HepG2 (cell line): ENCODE results near the gene OR6T1. TPM values are rescaled to one million over a fixed set of nuclear protein-coding genes. Genes with fewer than 3 reads are reported as not detected.

Experiments
- ATAC-seq: fragments of 200-7000 bp; cut with Tn5 transposase; 3 replicates; pipeline ENCODE4 v1.9.1; 2020; ENCODE audit warnings: mild to moderate bottlenecking, moderate library complexity
- Bru-seq: library from RNA; stranded (reverse); fragments of 400-500 nt; gene quantifications from one replicate; lab custom pipeline; 2021; lab: Mats Ljungman, UMichigan
- BruChase-seq, 2 experiments: library from RNA; stranded (reverse); fragments of 400-500 nt; gene quantifications; one replicate each; lab custom pipeline; 2021; lab: Mats Ljungman, UMichigan
- BruUV-seq: library from RNA; stranded (reverse); fragments of 400-500 nt; replicated peaks from 2 replicates; lab custom pipeline; 2021; lab: Mats Ljungman, UMichigan
- CTCF ChIA-PET: fragments of 300-600 bp; formaldehyde crosslinking; extraction: SDS; loops from one replicate; lab custom pipeline; 2021; ENCODE audit warnings: low total read pairs, inconsistent platforms, low intra/inter-chr PET ratio; lab: Yijun Ruan, JAX
- POLR2A ChIA-PET: fragments of 350-600 bp; sonication (Branson Sonifier 250); formaldehyde crosslinking; loops from one replicate; lab custom pipeline; 2020; ENCODE audit warnings: antibody characterized with exemption, inconsistent platforms; lab: Yijun Ruan, JAX
- DNase-seq: peaks from one replicate; pipeline ENCODE4 v3.0.0-alpha.2; 2015; ENCODE audit warnings: low spot score
- FAIRE-seq: peaks from 3 replicates; lab custom pipeline; 2011; peaks lifted over from hg19 to GRCh38; lab: Jason Lieb, UNC
- H2AFZ ChIP-seq: one replicate; pipeline ENCODE4 v1.6.1; 2011; ENCODE audit warnings: low read length, inconsistent platforms
- H3K27ac ChIP-seq: fragments of 300-600 bp; 3 replicates; pipeline ENCODE4 v1.8.0; 2011; ENCODE audit warnings: mixed run types, mild to moderate bottlenecking, mixed read lengths, low read length, inconsistent platforms; ENCODE audit not compliant: insufficient read depth; ENCODE audit errors: extremely low read length
- H3K27me3 ChIP-seq, 2 experiments: fragments of 200-600 bp in 1 of 2; 2 replicates in 1 of 2; 3 replicates in 1 of 2; pipeline versions ENCODE4 v1.6.0 to v1.8.0; 2011; ENCODE audit warnings: low read length in 2 of 2, mild to moderate bottlenecking in 2 of 2, moderate library complexity in 2 of 2, inconsistent platforms in 1 of 2; ENCODE audit not compliant: insufficient read depth in 2 of 2, control insufficient read depth in 1 of 2
- H3K36me3 ChIP-seq, 2 experiments: fragments of 200-600 bp in 1 of 2; replicated peaks in 1 of 2; 2 replicates in 1 of 2; 3 replicates in 1 of 2; pipeline versions ENCODE4 v1.5.1 to v1.8.0; 2011; ENCODE audit warnings: low read length in 2 of 2, inconsistent platforms in 1 of 2; ENCODE audit not compliant: insufficient read depth in 2 of 2, control insufficient read depth in 1 of 2
- H3K4me1 ChIP-seq: 2 replicates; pipeline ENCODE4 v1.5.1; 2012; ENCODE audit warnings: low read length, inconsistent platforms; ENCODE audit not compliant: insufficient read depth
- H3K4me2 ChIP-seq: 2 replicates; pipeline ENCODE4 v1.6.0; 2011; ENCODE audit warnings: low read depth, low read length, inconsistent platforms
- H3K4me3 ChIP-seq, 3 experiments: fragments of 200-600 bp in 1 of 3; sonication (generic), shearing (Covaris generic) in 1 of 3; replicated peaks in 1 of 3; 2 replicates each; pipeline ENCODE4 v1.5.1; 2011 to 2016; ENCODE audit warnings: low read length in 3 of 3, inconsistent platforms in 2 of 3, low read depth in 2 of 3, mild to moderate bottlenecking in 2 of 3, control low read depth in 1 of 3, mixed read lengths in 1 of 3; ENCODE audit not compliant: insufficient read depth in 1 of 3
- H3K79me2 ChIP-seq: one replicate; pipeline ENCODE4 v1.6.1; 2011; ENCODE audit warnings: low read length, inconsistent platforms; ENCODE audit not compliant: insufficient read depth
- H3K9ac ChIP-seq: 2 replicates; pipeline ENCODE4 v1.6.0; 2011; ENCODE audit warnings: mild to moderate bottlenecking, low read depth, low read length, inconsistent platforms; ENCODE audit not compliant: insufficient read depth
- H3K9me3 ChIP-seq: 2 replicates; pipeline ENCODE4 v1.5.1; 2012; ENCODE audit warnings: mild to moderate bottlenecking, low read length
- H4K20me1 ChIP-seq: 2 replicates; pipeline ENCODE4 v1.6.0; 2011; ENCODE audit warnings: inconsistent platforms, mild to moderate bottlenecking, low read length, moderate library complexity; ENCODE audit not compliant: insufficient read depth
- KLF15 ChIP-seq: sonication (generic); formaldehyde crosslinking; IDR thresholded peaks from 2 replicates; pipeline ENCODE4 v1.8.1; 2023; ENCODE audit warnings: borderline replicate concordance, mild to moderate bottlenecking, inconsistent platforms, missing genetic modification reagents, mixed read lengths
- PBX3 ChIP-seq: sonication (generic); formaldehyde crosslinking; IDR thresholded peaks from 2 replicates; pipeline ENCODE4 v1.8.1; 2023; ENCODE audit warnings: missing genetic modification reagents, inconsistent platforms, borderline replicate concordance
- SKI ChIP-seq: fragments of 450-650 bp; IDR thresholded peaks from one replicate; pipeline ENCODE4 v1.6.1; 2018; ENCODE audit warnings: mild to moderate bottlenecking; ENCODE audit not compliant: partially characterized antibody
- ZBTB21 ChIP-seq: sonication (generic); formaldehyde crosslinking; IDR thresholded peaks from 2 replicates; pipeline ENCODE4 v1.4.0; 2020; ENCODE audit warnings: missing genetic modification reagents
- ZFX ChIP-seq: sonication (generic); formaldehyde crosslinking; IDR thresholded peaks from 2 replicates; pipeline ENCODE4 v1.4.0; 2020; ENCODE audit warnings: mild to moderate bottlenecking, low read depth, missing genetic modification reagents, moderate library complexity
- ZNF646 ChIP-seq: sonication (generic); formaldehyde crosslinking; IDR thresholded peaks from 2 replicates; pipeline ENCODE4 v1.9.0; 2021; ENCODE audit warnings: mild to moderate bottlenecking, missing genetic modification reagents
- WGBS: methylation state at CpG from one replicate; pipeline ENCODE4 v1.1.6; 2017; ENCODE audit warnings: low lambda C conversion rate; 5-methylcytosine and 5-hydroxymethylcytosine counted together
- in situ Hi-C: cut with HindIII; loops from 2 replicates; pipeline ENCODE4 v1.10.0; 2017; ENCODE audit warnings: low pct_unique_long_range_greater_than_20kb; ENCODE audit not compliant: extremely low pct_ligation_motif_present
- intact Hi-C: fragments of 100-400 bp; cut with micrococcal nuclease; formaldehyde crosslinking; loops from one replicate; pipeline ENCODE4 v1.10.0; 2022; ENCODE audit not compliant: unreplicated experiment
- long read RNA-seq, 2 experiments: library from RNA in 1 of 2; library from polyadenylated mRNA in 1 of 2; stranded (forward) in 1 of 2; unstranded in 1 of 2; transcript quantifications; one replicate each; pipeline ENCODE4 v2.0.0, GENCODE V29; 2019 to 2022
- polyA minus RNA-seq, 3 experiments: library from RNA; depleted of rRNA, polyadenylated mRNA; stranded (reverse); fragments of >200 nt; gene quantifications; 2 replicates each; pipeline ENCODE4 v1.2.3, GENCODE V29; 2011; ENCODE audit warnings: low replicate concordance in 1 of 3
- polyA plus RNA-seq, 8 experiments: library from polyadenylated mRNA; depleted of rRNA in 3 of 8; stranded (reverse) in 7 of 8; unstranded in 1 of 8; fragments of >200 nt; fragmentation: Illumina TruSeq in 4 of 8; extraction: Trizol in 4 of 8; gene quantifications; 2 replicates each; pipeline versions ENCODE4 v1.2.1 to v1.2.3, GENCODE V29; 2011 to 2016; ENCODE audit warnings: low read depth in 4 of 8, missing spikeins in 1 of 8, mixed read lengths in 1 of 8; ENCODE audit not compliant: insufficient read depth in 1 of 8
- total RNA-seq, 5 experiments: library from RNA; depleted of rRNA; stranded (reverse); fragments of >200 nt; fragmentation: Illumina TruSeq; extraction: Trizol; gene quantifications; 2 replicates each; pipeline ENCODE4 v1.2.3, GENCODE V29; 2016; ENCODE audit warnings: low read depth in 1 of 5

The OR6T1 gene, protein sequence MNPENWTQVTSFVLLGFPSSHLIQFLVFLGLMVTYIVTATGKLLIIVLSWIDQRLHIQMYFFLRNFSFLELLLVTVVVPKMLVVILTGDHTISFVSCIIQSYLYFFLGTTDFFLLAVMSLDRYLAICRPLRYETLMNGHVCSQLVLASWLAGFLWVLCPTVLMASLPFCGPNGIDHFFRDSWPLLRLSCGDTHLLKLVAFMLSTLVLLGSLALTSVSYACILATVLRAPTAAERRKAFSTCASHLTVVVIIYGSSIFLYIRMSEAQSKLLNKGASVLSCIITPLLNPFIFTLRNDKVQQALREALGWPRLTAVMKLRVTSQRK
- total RNA-seq (2016; rRNA removed; fragmentation: Illumina TruSeq; extraction: Trizol) (not detected in 2 replicates), polyA plus RNA-seq (2011; rRNA removed) (not detected in 2 replicates), polyA minus RNA-seq (2011; rRNA and poly(A)+ RNA removed; ENCODE audit: low replicate concordance) (not detected in 2 replicates), Bru-seq, nascent RNA (not detected), BruChase-seq, experiment 1, labeled RNA remaining after a 6-hour chase (not detected), BruChase-seq, experiment 2, labeled RNA remaining after a 2-hour chase (not detected)
- total RNA-seq (2016; cell fraction: cytosol; rRNA removed; fragmentation: Illumina TruSeq; extraction: Trizol; ENCODE audit: low read depth), result not detected in 2 replicates
- not detected in 2 replicates for total RNA-seq (2016; cell fraction: insoluble cytoplasmic fraction; rRNA removed; fragmentation: Illumina TruSeq; extraction: Trizol)
- total RNA-seq (2016; cell fraction: membrane; rRNA removed; fragmentation: Illumina TruSeq; extraction: Trizol), result not detected in 2 replicates
- not detected in 2 replicates for total RNA-seq (2016; cell fraction: nucleus; rRNA removed; fragmentation: Illumina TruSeq; extraction: Trizol)
- polyA plus RNA-seq (2011; cell fraction: cytosol; rRNA removed), result not detected in 2 replicates
- polyA plus RNA-seq (2011; cell fraction: nucleus; rRNA removed), result not detected in 2 replicates
- polyA plus RNA-seq (2012), result not detected in 2 replicates
- polyA plus RNA-seq (2016; cell fraction: cytosol; fragmentation: Illumina TruSeq; extraction: Trizol; ENCODE audit: low read depth), result not detected in 2 replicates
- polyA plus RNA-seq (2016; cell fraction: insoluble cytoplasmic fraction; fragmentation: Illumina TruSeq; extraction: Trizol; ENCODE audit: low read depth), result not detected in 2 replicates
- polyA plus RNA-seq (2016; cell fraction: membrane; fragmentation: Illumina TruSeq; extraction: Trizol; ENCODE audit: low read depth), result not detected in 2 replicates
- polyA plus RNA-seq (2016; cell fraction: nucleus; fragmentation: Illumina TruSeq; extraction: Trizol; ENCODE audit: insufficient read depth, low read depth), result not detected in 2 replicates
- not detected in 2 replicates for polyA minus RNA-seq (2011; cell fraction: cytosol; rRNA and poly(A)+ RNA removed)
- not detected in 2 replicates for polyA minus RNA-seq (2011; cell fraction: nucleus; rRNA and poly(A)+ RNA removed)
- long read RNA-seq, experiment 1, result 0 reads
- long read RNA-seq, experiment 2, result 0 reads

GRCh38 chr11:123943738-123944137 lies at the start of gene OR6T1:
Gene OR6T1, minus strand, starts transcription at chr11:123943838. Its CDS starts 0 bp downstream, at chr11:123943838.
- no peak for FAIRE-seq
- Histone ChIP-seq H3K79me2 (no peaks in the 10 kb centered on the region), H2AFZ (no peak within 1 kb of the TSS), H3K4me1 (no peaks in the 10 kb centered on the region), H3K9me3 (peaks cover 25% of the 10 kb centered on the region), H3K36me3 (no peaks in the 10 kb centered on the region), H3K4me2 (no peak within 1 kb of the TSS), H4K20me1 (no peaks in the 10 kb centered on the region), H3K4me3 (no peak within 1 kb of the TSS), H3K27me3 (no peaks in the 10 kb centered on the region), H3K27ac (no peak within 1 kb of the TSS), H3K9ac (no peak within 1 kb of the TSS)
- CTCF ChIA-PET, result no interaction called here
- TF ChIP-seq PBX3 (CRISPR knock-in tag) (no peak), ZBTB21 (CRISPR knock-in tag) (no peak), ZFX (CRISPR knock-in tag) (no peak), KLF15 (no peak), SKI (no peak), ZNF646 (CRISPR knock-in tag) (no peak)
- DNase-seq, result no peak
- intact Hi-C loops, result no loop called here
- no peak for ATAC-seq
- POLR2A ChIA-PET, result no interaction called here
- BruUV-seq, result no TSS peak
- in situ Hi-C loops, result no loop called here
- WGBS, result 9% methylated on average over 3 of the region's 3 CpGs
